T-cell (primary cell): Measurements from ENCODE around the gene UNC13C. TPM values are rescaled to one million over a fixed set of nuclear protein-coding genes. Genes with fewer than 3 reads are reported as not detected.

Experiments
- ATAC-seq, 4 experiments: fragments of 200-7000 bp in 3 of 4; fragments of 150-1000 bp in 1 of 4; cut with Tn5 transposase; replicated peaks in 1 of 4; 1 replicate in 3 of 4; 2 replicates in 1 of 4; pipeline ENCODE4 v1.10.0; 2021; ENCODE audit warnings: moderate library complexity in 3 of 4, mild to moderate bottlenecking in 2 of 4, moderate number of reproducible peaks in 1 of 4
- CTCF ChIA-PET, 2 donors: fragments of 300-600 bp; sonication (Branson Sonifier 250); formaldehyde crosslinking; loops; one replicate each; lab custom pipeline; 2022; ENCODE audit warnings: antibody characterized with exemption in 2 of 2; lab: Charles Lee
- POLR2A ChIA-PET, 2 donors: fragments of 300-600 bp; sonication (Branson Sonifier 250); formaldehyde crosslinking; loops; one replicate each; lab custom pipeline; 2022; ENCODE audit warnings: antibody characterized with exemption in 2 of 2; lab: Charles Lee
- DNase-seq, 35 experiments: peaks; one replicate each; pipeline versions ENCODE4 v3.0.0 to v3.0.0-alpha.2; 2013 to 2023
- H3K27ac ChIP-seq: one replicate; pipeline ENCODE4 v1.5.1; 2013; ENCODE audit warnings: low read length
- H3K27me3 ChIP-seq, 2 experiments: replicated peaks in 1 of 2; 1 replicate in 1 of 2; 2 replicates in 1 of 2; pipeline versions ENCODE4 v1.6.1 to v1.7.0; 2013; ENCODE audit warnings: low read length in 1 of 2, mixed read lengths in 1 of 2; ENCODE audit not compliant: control insufficient read depth in 2 of 2, insufficient read depth in 2 of 2; ENCODE audit errors: extremely low read depth in 1 of 2
- H3K36me3 ChIP-seq, 2 donors: 1 replicate in 1 of 2; 2 replicates in 1 of 2; pipeline versions ENCODE4 v1.6.1 to v1.7.0; 2013; ENCODE audit warnings: low read length in 1 of 2; ENCODE audit not compliant: control insufficient read depth in 2 of 2, insufficient read depth in 1 of 2; ENCODE audit errors: extremely low read depth in 1 of 2
- H3K4me1 ChIP-seq, 2 experiments: 1 replicate in 1 of 2; 2 replicates in 1 of 2; pipeline versions ENCODE4 v1.6.1 to v1.7.0; 2013; ENCODE audit warnings: low read length in 2 of 2, mixed read lengths in 1 of 2; ENCODE audit not compliant: insufficient read depth in 2 of 2, control insufficient read depth in 1 of 2; ENCODE audit errors: extremely low read depth in 1 of 2
- H3K4me3 ChIP-seq, 2 donors: 1 replicate in 1 of 2; 2 replicates in 1 of 2; pipeline versions ENCODE4 v1.5.1 to v1.7.0; 2013; ENCODE audit warnings: mild to moderate bottlenecking in 2 of 2, low read length in 1 of 2, moderate library complexity in 1 of 2; ENCODE audit not compliant: control insufficient read depth in 1 of 2; ENCODE audit errors: extremely low read depth in 1 of 2
- H3K9me3 ChIP-seq: 2 replicates; pipeline ENCODE4 v1.7.0; 2013
- H3K27ac Mint-ChIP-seq, 2 donors: one replicate each; pipeline ENCODE4 v1.8.0; 2020 to 2021; ENCODE audit warnings: mild to moderate bottlenecking in 2 of 2, mixed read lengths in 2 of 2
- H3K27me3 Mint-ChIP-seq, 2 donors: one replicate each; pipeline ENCODE4 v1.8.0; 2021 to 2022; ENCODE audit warnings: mixed read lengths in 2 of 2
- H3K36me3 Mint-ChIP-seq: one replicate; pipeline ENCODE4 v1.8.0; 2021; ENCODE audit warnings: mixed read lengths
- H3K4me1 Mint-ChIP-seq, 3 donors: one replicate each; pipeline ENCODE4 v1.8.0; 2020 to 2022; ENCODE audit warnings: mixed read lengths in 3 of 3, mild to moderate bottlenecking in 1 of 3
- H3K4me3 Mint-ChIP-seq, 3 donors: one replicate each; pipeline ENCODE4 v1.8.0; 2020 to 2022; ENCODE audit warnings: mild to moderate bottlenecking in 3 of 3, mixed read lengths in 3 of 3, moderate library complexity in 3 of 3
- H3K9me3 Mint-ChIP-seq, 3 donors: one replicate each; pipeline ENCODE4 v1.8.0; 2020 to 2022; ENCODE audit warnings: mixed read lengths in 3 of 3
- WGBS: methylation state at CpG from one replicate; pipeline ENCODE4 v1.1.5; 2013; ENCODE audit warnings: missing lambda C conversion rate; ENCODE audit not compliant: insufficient coverage; 5-methylcytosine and 5-hydroxymethylcytosine counted together
- total RNA-seq, 35 experiments: library from RNA in 6 of 35; stranded (reverse) in 6 of 35; fragments of 120-200 nt in 1 of 35; gene quantifications; one replicate each; pipeline versions ENCODE4 v1.2.1 to v1.2.4 and lab custom pipeline; 2013 to 2026

UNC13C gene
- total RNA-seq, 5 donors from 2014 or later (not counting 1 experiment from before 2014, with no cell fraction given), result not detected

GRCh38 chr15:54064365-54064764, 86.1 kb downstream of the UNC13C start:
- WGBS, result no CpG with 5 or more reads among the region's 3 CpGs
- Histone ChIP-seq H3K27ac (no peak overlapping the region), H3K36me3 (no peaks in the 10 kb centered on the region), H3K9me3 (no peaks in the 10 kb centered on the region), H3K4me3 (no peak overlapping the region), H3K27me3 (no peaks in the 10 kb centered on the region), H3K4me1 (no peaks in the 10 kb centered on the region)
- no peaks in the 10 kb centered on the region for H3K4me1 Mint-ChIP-seq
- no peak overlapping the region for H3K27ac Mint-ChIP-seq
- no peaks in the 10 kb centered on the region for H3K27me3 Mint-ChIP-seq
- H3K9me3 Mint-ChIP-seq, result peaks cover 0 to 10% (median 8%) of the 10 kb centered on the region in 3 donors
- ATAC-seq, result no peak
- no peak for DNase-seq
- no peaks in the 10 kb centered on the region for H3K36me3 Mint-ChIP-seq
- ChIA-PET POLR2A (no interaction called here), CTCF (no interaction called here)
- H3K4me3 Mint-ChIP-seq, result no peak overlapping the region

GRCh38 chr15:54066403-54066802, 88.2 kb downstream of the UNC13C start:
- DNase-seq, result no peak
- WGBS, result 60% methylated on average over 1 of the region's 3 CpGs
- Histone ChIP-seq H3K27me3 (no peaks in the 10 kb centered on the region), H3K27ac (no peak overlapping the region), H3K36me3 (no peaks in the 10 kb centered on the region), H3K9me3 (no peaks in the 10 kb centered on the region), H3K4me3 (no peak overlapping the region), H3K4me1 (no peaks in the 10 kb centered on the region)
- H3K4me1 Mint-ChIP-seq, result no peaks in the 10 kb centered on the region
- peaks cover 0 to 8% (median 7%) of the 10 kb centered on the region in 3 donors for H3K9me3 Mint-ChIP-seq
- ChIA-PET CTCF (no interaction called here), POLR2A (no interaction called here)
- no peaks in the 10 kb centered on the region for H3K36me3 Mint-ChIP-seq
- ATAC-seq, result no peak
- H3K27me3 Mint-ChIP-seq, result no peaks in the 10 kb centered on the region
- H3K4me3 Mint-ChIP-seq, result no peak overlapping the region
- no peak overlapping the region for H3K27ac Mint-ChIP-seq

- H3K27me3 Mint-ChIP-seq, result peaks cover 4 to 6% of the 10 kb centered on the region in 2 donors
- no peak overlapping the region for H3K27ac ChIP-seq
- no peak overlapping the region for H3K4me3 Mint-ChIP-seq
- no peak overlapping the region for H3K27ac Mint-ChIP-seq
- no peaks in the 10 kb centered on the region for H3K36me3 Mint-ChIP-seq
- ChIA-PET CTCF (no interaction called here), POLR2A (no interaction called here)
- H3K9me3 ChIP-seq, result no peaks in the 10 kb centered on the region
- no peak overlapping the region for H3K4me3 ChIP-seq
- no peaks in the 10 kb centered on the region for H3K36me3 ChIP-seq
- H3K4me1 Mint-ChIP-seq, result no peaks in the 10 kb centered on the region
- DNase-seq, result peak in 1 of 35 experiments; percentile 9
- H3K9me3 Mint-ChIP-seq, result peaks cover 0 to 7% (median 0%) of the 10 kb centered on the region in 3 donors
- H3K4me1 ChIP-seq, result no peaks in the 10 kb centered on the region
- no peak for ATAC-seq
- 75% methylated on average over 2 of the region's 7 CpGs for WGBS
- peaks cover 0 to 13% of the 10 kb centered on the region in 2 experiments for H3K27me3 ChIP-seq
Observed at GRCh38 chr15:54082836-54083492, 104.7 kb downstream of the UNC13C start.

- Histone ChIP-seq H3K27ac (no peak overlapping the region), H3K27me3 (peaks cover 0 to 13% of the 10 kb centered on the region in 2 experiments), H3K4me1 (no peaks in the 10 kb centered on the region), H3K4me3 (no peak overlapping the region), H3K9me3 (no peaks in the 10 kb centered on the region), H3K36me3 (no peaks in the 10 kb centered on the region)
- Mint-ChIP-seq H3K27ac (no peak overlapping the region), H3K4me1 (no peaks in the 10 kb centered on the region), H3K36me3 (no peaks in the 10 kb centered on the region), H3K4me3 (no peak overlapping the region), H3K9me3 (peaks cover 0 to 6% (median 0%) of the 10 kb centered on the region in 3 donors), H3K27me3 (peaks cover 4 to 6% of the 10 kb centered on the region in 2 donors)
- DNase-seq (no peak), ATAC-seq (no peak)
- ChIA-PET CTCF (no interaction called here), POLR2A (no interaction called here)
- 70% methylated on average over 2 of the region's 4 CpGs for WGBS
Observed at GRCh38 chr15:54083501-54083900, 105.3 kb downstream of the UNC13C start.

DNA sequence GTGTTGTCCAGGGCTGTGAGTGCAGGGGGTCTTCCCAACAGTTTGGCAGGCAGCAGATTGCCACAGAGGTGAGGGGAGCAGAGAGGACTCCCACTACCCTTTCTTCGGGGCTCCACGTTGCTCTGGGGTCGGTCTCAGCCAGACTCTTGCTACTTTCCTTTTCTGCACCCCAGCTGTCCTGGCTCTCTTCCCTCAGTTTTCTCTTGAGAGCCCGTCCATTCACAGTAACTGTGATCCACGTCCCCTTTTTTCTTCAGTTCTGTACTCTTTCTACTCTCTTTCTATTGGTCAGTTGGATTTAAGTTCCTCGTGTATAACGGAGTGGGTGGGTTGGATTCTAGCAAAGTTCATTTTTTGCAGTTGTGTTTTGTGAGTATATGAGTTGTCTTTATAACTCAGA, 105.8 kb downstream of the UNC13C start:
- H3K4me3 Mint-ChIP-seq, result no peak overlapping the region
- CTCF ChIA-PET, result no interaction called here

DNA sequence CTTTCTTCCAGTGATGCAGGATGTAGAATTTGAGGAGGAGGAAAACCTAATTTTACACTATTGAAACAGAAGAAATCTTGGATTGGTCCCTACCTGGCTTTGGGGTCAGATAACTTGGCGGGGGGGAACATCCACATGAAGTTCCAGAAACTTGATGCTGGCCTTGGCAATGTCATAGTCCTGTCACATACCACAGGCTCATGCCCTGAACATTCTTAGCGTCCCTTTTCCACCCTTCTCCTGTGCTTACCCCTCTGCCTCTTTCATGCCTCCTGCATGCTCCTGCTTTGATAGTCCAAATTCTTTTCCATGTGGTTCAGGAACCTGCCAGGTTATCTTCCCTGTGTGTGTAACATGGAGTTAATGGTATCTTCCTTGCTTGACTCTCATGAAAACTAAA, 110.6 kb downstream of the UNC13C start:
- ChIA-PET CTCF (no interaction called here), POLR2A (no interaction called here)
- H3K27me3 ChIP-seq, result peaks cover 0 to 2% of the 10 kb centered on the region in 2 experiments
- WGBS, result 88% methylated on average over 1 of the region's 2 CpGs
- no peak overlapping the region for H3K4me3 ChIP-seq
- no peaks in the 10 kb centered on the region for H3K36me3 ChIP-seq
- no peak overlapping the region for H3K4me3 Mint-ChIP-seq
- H3K9me3 ChIP-seq, result no peaks in the 10 kb centered on the region
- no peak overlapping the region for H3K27ac ChIP-seq
- no peaks in the 10 kb centered on the region for H3K36me3 Mint-ChIP-seq
- DNase-seq, result no peak
- H3K9me3 Mint-ChIP-seq, result no peaks in the 10 kb centered on the region
- H3K4me1 ChIP-seq, result no peaks in the 10 kb centered on the region
- ATAC-seq, result no peak
- no peaks in the 10 kb centered on the region for H3K4me1 Mint-ChIP-seq
- H3K27me3 Mint-ChIP-seq, result peaks cover 4% of the 10 kb centered on the region in 2 donors
- no peak overlapping the region for H3K27ac Mint-ChIP-seq

More for the DNA sequence above, 105.8 kb downstream of the UNC13C start:
- Histone ChIP-seq H3K4me1 (no peaks in the 10 kb centered on the region), H3K36me3 (no peaks in the 10 kb centered on the region), H3K4me3 (no peak overlapping the region), H3K9me3 (no peaks in the 10 kb centered on the region), H3K27me3 (peaks cover 0 to 13% of the 10 kb centered on the region in 2 experiments), H3K27ac (no peak overlapping the region)
- WGBS, result no CpG with 5 or more reads among the region's 7 CpGs
- Mint-ChIP-seq H3K9me3 (peaks cover 0 to 1% (median 0%) of the 10 kb centered on the region in 3 donors), H3K27ac (peak overlapping the region in 1 of 2 donors; percentile 13), H3K27me3 (peaks cover 4 to 6% of the 10 kb centered on the region in 2 donors), H3K4me1 (no peaks in the 10 kb centered on the region), H3K36me3 (no peaks in the 10 kb centered on the region)
- POLR2A ChIA-PET, result no interaction called here
- DNase-seq, result no peak
- no peak for ATAC-seq
